Activated CD8-positive, alpha-beta memory T cell treated with anti-CD3 and anti-CD28 coated beads, Interleukin-2, amount 50 U/mL, for 1 hour (primary cell): ENCODE measurements around the gene NCKAP5.
"Not testable (repeated sequence)": the region's sequence is repeated elsewhere in the genome, so short reads cannot be mapped to it uniquely, and the experiment has no call there.

Experiments used
- DNase-seq: peaks from one replicate; pipeline ENCODE4 v3.0.0-alpha.2; 2020; ENCODE audit errors: extremely low read depth

NCKAP5 gene

DNA sequence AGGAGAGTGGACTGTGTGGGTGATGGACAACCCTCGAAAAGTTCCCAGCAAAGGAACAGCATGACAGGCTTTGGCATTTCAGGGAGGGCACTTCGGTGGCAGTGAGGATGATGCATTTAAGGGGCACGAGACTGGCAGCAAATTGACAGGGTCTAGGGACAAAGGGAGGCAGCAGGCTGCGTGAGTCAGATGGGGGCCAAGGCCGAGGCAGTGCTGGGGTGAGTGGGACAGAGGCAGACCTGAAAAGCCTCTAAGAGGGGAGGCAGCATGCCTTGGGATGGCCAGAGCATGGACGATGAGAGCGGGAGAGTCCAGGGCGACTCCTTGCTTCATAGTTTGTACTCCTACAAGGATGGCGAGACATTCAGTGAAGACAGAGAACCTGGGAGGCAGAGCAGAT, 848.8 kb downstream of the NCKAP5 start:
- no peak for DNase-seq

DNA sequence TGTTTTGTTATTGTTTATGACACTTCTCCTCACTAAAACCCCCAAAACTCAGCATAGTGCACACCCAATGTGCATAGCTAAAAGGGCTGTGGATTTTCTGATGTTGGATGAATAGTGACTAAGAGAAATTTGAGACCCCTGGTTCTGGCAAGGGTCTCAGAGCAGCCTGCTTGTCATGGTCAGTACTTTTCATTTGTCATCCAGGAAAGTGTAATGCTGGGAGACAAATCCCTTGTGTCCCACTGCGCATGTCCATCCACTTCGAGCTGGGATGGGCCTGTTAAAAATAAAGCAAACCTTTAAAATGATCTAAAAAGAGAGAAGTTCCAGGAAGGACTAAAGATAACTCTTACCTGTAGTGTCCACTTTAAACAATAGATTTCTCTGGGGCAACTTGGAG, 851.3 kb downstream of the NCKAP5 start:
- no peak for DNase-seq

DNA sequence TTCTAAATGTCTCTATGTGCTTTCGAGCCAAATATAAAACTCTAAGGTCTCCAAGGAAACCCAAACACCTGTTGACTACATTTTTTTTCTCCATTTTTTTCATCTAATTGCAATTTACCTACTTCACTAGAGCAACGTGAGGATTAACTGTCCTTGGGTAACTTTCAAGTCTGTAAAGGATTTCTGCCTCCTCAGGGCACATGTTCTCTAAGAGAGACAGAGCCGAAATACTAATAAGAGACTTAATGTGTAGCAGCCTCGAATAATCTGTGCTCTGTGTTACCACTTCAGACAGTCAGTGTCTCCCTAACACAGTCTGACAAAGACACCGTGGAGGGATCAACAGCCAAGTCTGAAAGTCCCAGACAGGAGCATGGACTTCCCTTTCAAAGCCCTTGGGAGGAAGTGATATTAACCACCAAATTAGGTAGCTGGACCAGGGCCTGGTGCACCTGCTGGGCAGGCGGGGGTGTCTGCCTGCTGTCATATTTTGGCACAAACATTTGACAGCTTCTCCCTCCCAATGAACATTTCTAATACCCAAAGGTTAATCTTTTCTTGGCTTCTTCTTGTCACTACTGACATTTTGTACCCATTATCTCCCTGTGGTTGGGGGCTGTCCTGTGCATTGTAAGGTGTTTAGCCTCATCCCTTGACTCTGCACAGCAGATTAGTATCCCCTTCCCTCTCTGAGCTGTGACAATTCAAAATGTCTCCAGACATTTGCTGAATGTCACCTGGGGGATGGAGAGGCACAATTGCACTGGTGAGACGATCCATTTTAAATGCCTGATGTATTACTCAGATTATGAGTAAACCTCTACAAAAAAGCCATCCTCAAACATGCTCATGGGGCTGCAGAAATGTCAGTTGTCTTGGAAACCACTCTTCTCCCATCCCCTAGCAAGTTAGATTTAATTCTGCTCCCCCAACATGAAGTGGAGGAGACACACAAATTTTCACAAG, 852.6 kb downstream of the NCKAP5 start:
- no peak for DNase-seq

DNA sequence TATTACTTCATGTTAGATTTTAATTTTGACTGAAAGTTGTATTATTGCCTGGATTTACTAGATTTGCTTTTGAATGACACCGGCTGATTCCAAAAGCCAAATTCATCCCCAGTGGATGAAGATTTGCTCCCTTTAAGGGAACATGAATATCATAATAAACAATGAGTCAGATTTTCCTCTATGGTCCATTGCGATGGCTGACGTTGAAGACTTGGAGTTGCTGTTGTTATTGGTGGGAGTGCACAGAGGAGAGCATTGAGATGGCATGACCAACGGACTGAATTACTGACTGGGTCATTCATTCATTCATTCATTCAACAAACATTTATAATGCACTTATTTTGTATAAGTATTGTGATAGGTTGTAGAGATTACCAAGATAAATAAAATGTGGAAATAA, 864.9 kb downstream of the NCKAP5 start:
- DNase-seq, result no peak

DNA sequence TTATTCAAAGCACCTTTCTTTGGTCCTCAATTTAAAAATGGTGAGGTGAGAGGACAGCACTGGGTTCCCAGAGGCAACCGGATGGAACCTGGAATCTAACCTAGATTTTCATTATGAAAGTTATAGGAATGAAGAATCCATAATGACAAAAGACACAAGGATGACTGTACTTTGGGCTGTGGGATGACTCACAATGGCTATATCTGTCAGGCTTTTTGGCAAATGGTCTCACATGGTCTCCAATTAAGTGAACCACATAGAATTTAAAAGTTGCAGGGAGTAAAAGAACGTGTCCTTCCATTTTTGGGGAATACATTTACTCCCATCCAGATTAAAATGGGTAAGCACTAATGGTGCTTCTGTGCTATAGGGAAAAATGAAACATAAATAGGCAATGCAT, 866.5 kb downstream of the NCKAP5 start:
- no peak for DNase-seq

DNA sequence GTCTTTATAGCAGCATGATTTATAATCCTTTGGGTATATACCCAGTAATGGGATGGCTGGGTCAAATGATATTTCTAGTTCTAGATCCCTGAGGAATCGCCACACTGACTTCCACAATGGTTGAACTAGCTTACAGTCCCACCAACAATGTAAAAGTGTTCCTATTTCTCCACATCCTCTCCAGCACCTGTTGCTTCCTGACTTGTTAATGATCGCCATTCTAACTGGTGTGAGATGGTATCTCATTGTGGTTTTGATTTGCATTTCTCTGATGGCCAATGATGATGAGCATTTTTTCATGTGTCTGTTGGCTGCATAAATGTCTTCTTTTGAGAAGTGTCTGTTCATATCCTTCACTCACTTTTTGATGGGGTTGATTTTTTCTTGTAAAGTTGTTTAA, 868.5 kb downstream of the NCKAP5 start:
- not testable (repeated sequence) for DNase-seq

DNA sequence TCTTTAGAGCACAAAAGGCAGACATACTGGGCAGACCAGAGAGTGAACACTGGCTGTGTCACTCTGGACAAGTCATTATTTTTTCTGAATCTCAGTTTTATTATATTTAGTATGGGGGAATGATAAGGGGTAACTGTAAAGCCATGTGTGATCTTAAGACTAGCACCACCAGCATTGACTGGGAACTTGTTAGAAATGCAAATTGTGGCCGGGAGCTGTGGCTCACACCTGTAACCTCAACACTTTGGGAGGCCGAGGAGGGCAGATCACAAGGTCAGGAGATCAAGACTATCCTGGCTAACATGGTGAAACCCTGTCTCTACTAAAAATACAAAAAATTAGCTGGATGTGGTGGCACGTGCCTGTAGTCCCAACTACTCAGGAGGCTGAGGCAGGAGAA, 869.9 kb downstream of the NCKAP5 start:
- not testable (repeated sequence) for DNase-seq

DNA sequence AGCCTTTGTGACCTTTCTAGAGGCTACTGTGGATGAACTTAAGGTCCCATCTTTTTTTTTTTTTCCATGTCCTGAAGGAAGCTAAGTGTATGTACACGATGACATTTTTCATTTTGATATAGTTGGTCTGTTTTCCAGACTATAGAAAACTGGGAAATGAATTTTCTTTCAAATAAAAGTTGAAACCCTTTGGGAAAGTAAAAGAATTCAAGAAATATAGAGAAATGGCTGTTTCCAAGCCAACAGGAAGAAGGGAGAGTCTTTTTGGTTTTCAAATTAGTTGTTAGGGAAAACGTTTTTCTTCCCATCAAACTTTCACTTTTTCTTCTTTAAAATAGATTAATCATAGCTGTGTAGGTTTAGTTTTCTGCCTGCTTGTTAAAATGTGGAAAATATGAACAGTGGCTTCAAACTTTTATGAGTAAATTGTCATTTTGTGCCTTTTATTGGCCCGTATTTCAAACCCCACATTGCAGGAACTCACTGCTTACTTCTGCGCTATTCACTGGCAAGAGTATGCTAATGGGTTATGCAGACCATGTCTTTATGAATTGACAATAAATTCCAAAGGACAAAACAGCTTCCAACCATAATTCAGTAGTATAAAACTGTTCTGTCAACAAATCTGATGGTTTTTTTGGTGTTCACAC, 870.6 kb downstream of the NCKAP5 start:
- no peak for DNase-seq

DNA sequence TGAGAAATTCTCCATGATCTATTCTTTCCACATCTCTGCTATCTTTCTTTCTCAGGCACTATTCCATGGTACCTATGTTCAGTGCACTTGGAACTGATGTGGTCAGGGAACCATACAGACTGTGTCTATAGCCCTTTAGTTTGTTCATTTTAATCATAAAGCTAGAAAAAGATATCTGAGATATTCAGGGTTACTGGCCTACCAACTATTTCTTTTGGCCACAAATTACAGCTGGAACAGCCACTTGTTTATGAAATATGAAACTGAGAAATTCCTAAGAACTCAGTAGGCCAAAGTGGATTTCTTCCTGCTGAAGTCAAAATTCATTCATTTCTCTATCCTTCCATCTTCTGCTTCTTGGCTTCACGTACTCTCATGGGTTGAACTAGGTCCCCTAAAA, 875.4 kb downstream of the NCKAP5 start:
- no peak for DNase-seq

DNA sequence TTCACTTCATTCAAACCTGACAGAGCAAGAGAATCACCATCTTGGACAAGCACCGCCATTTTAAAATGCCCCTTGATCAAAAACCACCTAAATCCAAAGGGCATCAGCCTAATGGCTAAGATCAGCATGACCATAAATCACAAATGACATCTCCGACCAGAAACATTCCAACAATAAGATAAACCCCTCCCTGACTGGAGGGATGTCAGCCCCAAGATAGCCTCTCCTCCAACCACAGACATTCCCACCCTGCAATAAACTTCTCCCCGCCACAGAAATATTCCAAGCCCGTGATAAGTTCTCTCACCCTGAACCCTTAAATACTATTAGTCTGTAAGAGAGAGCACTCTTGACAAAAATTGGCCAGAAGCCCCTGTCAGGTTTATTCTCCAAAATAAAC, 876.7 kb downstream of the NCKAP5 start:
- DNase-seq, result no peak

DNA sequence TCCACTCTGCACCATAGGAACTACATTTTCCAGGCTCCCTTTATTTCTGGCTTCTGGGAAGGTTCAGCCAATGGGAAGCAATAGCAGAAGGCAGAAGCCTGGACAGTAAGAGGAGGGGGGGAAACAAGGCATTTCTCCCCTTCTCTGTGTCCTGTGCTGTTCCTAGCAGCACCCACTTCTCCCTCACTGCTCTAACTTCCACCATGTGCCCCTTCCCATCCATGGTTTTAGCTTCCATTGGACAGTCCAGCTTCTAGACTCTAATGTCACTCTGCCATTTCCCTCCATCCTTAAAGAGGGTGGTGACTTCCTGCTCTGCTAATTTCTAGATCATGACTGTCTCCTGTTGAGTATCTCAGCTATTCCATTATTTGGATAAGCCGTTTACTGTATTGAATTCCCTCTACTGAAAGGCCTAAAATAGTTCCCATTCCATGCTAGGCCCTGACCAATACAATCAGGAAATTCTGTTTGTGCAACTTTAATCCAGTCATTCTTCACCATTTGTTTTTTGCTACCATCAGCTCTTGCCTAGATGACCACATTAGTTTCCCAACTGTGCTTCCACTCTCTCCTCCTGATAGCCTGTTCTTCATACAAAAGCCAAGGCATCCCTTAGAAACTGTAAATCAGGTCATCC, 877.5 kb downstream of the NCKAP5 start:
- DNase-seq, result no peak

DNA sequence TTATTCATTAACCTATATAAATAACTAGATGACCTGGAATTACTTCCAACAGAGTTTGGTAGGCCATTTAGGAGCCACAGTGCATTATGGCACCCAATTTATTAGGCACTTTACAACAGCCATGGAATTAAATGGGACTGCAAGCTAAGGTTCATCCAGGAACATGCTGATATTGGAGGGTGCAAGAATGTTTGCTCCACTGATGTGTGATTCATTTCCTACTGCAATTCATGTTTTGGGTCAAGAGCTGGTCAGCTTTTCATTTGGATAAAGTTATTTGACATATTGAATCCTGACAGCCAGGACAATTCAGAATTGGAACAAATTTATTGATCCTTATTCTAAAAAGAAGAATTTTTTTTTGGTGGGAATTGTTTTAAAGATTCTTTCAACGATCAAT, 886.5 kb downstream of the NCKAP5 start:
- no peak for DNase-seq

DNA sequence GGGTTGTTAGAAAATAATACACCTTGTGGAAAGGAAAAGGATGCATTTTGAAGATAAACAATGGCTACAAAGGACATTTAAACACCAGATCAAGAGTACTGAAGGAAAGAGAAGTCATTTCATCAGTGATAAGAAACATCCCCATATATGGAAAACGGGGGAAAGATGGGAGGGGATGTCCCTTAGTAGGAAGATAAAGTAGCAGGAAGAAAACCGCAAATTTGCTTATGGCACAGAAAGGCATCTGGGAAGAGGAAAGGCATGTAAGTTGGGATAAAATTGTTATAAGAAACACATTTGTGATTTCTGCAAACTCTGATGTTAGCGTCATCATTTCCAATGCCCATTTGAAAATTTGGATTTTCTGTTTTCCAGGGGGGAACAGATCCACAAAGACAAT, 887.7 kb downstream of the NCKAP5 start:
- no peak for DNase-seq

DNA sequence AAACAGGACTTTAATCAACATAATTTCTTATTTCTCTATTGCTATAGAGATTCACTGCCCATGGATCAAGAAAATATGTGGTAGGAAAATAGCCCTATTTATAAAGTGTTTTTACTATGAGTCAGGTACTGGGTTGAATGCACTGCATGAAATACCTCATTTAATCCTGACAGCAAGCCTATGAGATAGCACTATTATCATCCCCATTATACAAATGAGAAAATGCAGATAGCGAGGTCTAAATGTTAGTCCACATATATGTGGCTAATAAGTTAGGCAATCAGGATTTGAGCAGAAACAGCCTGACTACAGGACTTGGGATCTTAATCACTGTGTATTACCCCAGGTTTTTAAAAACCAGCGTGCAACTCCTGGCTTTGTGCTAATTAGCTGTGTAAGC, 889.8 kb downstream of the NCKAP5 start:
- no peak for DNase-seq

DNA sequence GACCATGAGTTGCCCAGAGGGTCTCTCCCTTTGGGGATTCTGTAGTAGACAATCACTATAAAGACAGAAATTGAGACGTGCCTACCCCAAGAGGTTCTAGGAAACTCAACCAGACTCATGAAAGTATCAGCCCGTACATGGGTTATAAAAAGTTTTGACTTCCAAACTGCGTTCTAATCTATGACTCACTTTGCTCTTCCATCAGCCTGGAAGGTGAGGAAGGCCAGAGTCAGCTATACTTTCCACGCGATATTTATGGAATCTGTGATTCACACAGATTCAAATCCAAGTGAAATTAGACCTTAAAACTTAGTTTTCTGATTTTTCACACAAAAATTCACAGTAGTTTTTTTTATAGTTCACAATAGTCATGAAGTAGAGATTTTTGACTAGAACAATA, 890.6 kb downstream of the NCKAP5 start:
- DNase-seq, result no peak

DNA sequence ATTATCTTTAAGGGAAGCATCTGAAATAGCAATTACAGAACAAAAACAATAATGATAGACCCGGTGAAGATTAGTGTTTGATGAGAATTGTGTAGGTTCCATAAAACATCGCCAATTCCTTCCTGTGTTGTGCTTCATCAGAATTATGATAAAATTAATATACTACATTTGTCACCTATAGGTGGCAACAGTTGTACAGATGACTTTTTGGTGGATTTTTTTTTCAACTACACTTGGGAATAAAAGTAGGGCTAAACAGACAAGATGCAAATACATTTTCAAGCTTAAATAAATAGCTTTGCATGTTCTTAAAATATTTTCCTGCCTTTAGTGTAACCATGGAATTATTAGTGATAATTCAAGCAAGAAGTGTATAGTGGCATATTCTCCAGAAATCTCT, 891.3 kb downstream of the NCKAP5 start:
- DNase-seq, result no peak

DNA sequence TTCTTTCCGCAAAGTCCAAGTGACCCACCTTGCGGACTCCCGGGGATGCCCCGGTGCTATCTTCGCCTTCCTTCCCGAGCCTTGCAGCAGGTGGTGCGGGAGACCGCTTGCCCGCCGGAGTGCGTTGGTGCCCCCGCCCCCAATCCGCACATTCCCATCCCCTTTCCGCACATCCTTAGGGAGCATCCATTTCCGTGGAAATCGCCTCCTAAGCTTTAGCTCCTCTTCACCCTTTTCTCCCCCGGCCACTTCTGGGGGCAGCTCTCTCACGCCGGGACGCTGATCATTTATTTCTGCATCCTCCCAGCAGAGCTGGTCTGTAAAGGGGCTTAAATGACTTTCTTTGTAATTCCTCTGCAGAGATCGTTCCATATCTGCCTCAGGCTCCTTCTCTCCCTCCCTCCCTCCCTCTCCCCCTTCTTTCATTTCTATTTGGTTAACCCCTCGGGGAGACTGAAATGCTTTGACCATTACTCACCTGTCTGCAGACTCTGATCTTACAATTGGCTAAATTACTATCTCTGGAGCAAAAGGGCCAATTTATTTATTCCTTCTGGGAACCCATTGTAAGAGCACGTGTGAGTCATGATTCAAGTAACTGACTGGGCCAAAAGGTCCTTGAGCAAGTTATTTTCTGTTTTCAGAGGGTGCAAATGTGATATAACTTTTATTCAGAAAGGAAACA, 897.0 kb downstream of the NCKAP5 start:
- no peak for DNase-seq

DNA sequence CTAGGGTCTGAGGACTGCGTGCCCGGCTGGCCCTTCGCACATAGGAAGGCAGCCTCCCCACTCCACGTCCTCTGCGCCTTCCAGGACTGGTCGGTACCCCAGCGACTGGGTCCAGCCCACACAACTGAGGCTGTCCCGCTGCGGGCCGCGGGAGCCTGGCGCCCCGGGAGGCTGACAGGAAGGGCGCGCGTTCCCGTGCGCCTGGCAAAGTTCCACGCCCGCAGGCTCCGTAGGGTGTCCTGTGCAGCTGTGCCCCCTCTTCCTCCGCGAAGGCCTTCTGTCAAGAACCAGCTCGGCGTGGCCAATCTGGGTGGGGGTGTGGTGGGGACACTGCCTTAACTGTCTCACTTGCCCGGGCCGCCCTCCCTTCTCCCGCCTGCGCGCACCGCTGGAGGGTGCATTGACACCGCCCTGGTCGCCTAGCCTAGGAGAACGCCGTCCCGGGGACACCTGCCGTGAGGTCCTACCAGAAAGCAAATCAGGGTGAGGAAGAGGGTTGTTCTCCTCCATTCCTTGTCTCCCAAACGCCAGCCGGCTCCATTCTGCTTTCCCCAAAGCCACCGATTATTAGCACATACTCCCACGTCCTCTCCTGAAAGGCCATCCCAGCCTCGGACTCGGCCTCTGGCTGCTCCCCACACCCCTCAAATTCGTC, 897.6 kb downstream of the NCKAP5 start:
- DNase-seq, result no peak

DNA sequence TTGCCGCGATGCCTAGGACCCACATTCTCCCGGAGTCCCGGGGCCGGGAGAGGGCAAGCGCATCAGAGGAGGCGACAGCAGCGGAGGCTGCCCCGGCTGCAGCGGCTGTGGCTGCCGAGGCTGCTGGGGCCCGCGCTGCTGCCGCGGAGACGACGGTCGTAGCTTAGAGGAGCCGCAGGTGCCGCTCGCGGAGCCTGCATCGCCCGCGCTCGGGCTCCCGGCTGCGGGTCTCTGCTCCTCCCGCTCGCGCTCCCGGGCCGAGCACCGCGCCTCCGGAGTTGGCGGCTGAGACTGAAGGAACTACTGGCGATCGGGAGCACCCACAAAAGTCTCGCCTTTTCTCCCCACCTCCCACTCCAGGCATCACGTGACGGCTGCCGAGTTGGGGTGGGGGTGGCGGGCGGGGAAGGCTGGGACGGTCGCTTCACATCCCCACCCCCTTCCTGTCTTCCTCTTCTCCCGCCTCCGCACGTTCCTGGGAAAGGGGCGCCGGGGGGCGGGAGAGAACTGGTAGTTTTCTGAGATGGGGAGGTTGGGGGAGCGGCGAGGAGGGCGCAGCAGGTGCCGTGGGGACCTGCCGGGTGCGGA, 898.3 kb downstream of the NCKAP5 start, which contains the start of gene LYPD1:
Gene LYPD1 (minus strand): TSS at position 298 of the 588 bp plus-strand sequence. CDS start 273 bp downstream, at position 25.
- no peak for DNase-seq

DNA sequence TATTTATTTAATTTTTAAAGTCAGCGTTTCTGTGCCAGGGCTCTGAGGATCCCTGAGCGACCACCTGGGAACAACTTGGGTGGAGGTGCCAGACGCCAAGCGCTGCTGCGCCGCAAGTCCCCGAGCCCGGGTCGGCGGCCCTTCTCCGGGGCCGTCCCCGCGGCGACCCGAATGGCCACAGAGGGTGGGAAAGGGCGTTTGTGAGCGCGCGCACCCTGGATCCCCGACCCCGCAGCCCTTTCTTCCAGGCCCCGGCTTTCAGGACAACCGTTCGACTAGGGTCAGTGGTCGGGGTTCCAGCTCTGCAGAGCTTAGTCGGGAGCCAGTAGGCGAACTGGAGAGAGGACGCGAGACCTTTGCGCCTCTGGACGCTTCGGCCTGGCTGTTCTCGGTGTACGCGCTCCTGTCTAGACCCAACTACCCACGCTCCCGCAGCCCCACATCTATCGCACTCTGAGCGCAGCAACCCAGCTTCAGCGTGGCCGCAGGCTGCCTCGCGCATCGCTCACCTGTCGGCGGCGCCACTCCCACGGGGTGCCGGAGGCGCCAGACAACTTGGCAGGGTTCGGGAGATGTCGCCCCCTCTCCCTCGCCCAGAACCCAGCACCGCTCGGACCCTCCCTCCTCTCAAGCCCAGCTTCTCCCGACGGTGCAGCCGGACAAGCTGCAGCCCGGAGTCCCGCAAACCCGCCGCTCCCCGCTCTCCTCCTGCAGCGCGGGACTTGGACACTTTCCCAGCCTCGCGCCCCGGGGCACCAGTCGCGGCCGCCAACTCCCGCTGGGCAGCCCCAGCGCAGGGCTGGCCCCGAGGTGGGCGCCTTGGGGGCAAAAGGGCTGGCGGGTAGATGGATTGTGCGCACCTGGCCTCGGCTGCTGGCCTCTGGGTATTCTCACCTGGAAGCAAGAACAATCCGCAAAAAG, 899.0 kb downstream of the NCKAP5 start:
- DNase-seq, result no peak
